GM11168 (cell line): Measurements from ENCODE around the gene TSR2.
"Not testable (repeated sequence)": the region's sequence is repeated elsewhere in the genome, so short reads cannot be mapped to it uniquely, and the experiment has no call there.

ENCODE experiments used
- in situ Hi-C: fragments of 300-500 bp; cut with MboI; formaldehyde crosslinking; loops from one replicate; pipeline ENCODE4 v1.12.0; 2022; ENCODE audit warnings: low sequenced_read_pairs; ENCODE audit not compliant: unreplicated experiment

The TSR2 gene

DNA sequence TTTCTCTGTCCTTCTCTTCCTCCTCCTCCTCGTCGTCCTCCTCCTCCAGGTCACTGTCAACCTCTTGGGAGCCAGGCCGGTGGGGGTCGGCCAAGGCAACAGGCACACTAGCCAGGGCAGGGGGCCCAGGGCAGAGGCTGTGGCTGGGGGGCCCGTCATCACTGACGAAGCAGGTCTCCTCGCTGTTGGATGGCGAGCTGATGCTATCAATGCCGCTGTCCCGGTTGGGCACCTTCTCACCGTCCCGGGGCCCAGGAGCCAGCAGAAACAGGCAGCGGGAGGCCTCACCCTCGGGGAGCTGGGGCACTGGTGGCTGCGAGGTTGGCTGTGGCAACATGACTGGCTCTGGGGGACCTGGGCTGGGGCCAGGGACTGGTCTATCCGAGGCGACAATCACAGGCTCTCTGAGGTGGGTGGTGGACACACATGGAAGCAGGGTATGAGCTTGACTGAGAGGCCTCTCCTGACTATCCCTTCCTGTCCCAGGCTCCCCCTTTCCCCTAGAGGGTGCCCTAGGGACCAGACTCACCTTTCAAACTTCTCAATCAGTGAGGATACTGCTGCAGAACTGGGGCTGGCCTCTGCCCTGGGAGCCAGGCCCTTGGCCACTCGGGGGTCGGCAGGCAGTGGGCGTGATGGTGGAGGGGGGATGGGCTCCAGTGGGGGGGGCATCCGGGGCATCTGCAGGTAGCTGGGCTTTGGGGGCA lies 30.0 kb downstream of the TSR2 start:
- in situ Hi-C loops: no loop called here

DNA sequence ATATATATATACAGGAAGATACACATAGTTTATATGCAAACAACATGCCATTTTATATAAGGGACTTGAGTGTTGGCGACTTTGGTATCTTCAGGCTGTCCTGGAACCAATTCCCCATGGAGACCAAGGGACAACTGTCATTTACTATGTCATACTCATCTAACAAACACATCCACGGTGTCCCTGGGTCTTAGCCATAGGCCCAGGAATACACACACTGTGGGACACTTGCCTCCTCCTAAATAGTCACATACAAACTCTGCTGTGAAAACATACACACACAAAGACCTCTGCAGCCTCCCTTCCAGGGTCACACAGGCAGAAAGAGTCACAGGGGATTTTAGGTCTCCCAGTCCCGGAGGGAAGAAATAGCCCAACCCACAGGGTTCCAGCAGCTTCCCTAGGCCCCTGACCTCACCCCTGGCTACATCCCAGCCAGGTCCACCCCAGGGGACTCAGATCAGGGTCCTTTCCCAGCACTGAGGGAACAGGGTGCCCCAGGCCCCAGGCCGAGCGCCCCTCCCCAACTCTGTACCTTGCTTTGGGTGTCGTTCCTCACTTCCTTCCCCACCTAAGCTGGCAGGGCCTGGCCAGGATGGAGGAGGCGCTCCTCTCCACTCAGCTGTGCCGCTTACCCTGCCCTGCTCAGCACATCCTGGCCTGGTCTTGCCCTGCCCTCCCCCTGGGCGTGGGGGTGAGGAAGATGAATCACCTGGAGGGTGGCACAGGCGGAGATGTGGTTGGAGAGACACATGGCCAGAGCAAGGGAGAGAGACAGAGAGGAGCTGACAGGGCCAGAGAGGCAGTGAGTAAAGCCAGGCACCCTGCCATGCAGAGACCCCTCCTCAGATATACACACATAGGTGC lies 34.0 kb downstream of the TSR2 start:
- in situ Hi-C loops: no loop called here

DNA sequence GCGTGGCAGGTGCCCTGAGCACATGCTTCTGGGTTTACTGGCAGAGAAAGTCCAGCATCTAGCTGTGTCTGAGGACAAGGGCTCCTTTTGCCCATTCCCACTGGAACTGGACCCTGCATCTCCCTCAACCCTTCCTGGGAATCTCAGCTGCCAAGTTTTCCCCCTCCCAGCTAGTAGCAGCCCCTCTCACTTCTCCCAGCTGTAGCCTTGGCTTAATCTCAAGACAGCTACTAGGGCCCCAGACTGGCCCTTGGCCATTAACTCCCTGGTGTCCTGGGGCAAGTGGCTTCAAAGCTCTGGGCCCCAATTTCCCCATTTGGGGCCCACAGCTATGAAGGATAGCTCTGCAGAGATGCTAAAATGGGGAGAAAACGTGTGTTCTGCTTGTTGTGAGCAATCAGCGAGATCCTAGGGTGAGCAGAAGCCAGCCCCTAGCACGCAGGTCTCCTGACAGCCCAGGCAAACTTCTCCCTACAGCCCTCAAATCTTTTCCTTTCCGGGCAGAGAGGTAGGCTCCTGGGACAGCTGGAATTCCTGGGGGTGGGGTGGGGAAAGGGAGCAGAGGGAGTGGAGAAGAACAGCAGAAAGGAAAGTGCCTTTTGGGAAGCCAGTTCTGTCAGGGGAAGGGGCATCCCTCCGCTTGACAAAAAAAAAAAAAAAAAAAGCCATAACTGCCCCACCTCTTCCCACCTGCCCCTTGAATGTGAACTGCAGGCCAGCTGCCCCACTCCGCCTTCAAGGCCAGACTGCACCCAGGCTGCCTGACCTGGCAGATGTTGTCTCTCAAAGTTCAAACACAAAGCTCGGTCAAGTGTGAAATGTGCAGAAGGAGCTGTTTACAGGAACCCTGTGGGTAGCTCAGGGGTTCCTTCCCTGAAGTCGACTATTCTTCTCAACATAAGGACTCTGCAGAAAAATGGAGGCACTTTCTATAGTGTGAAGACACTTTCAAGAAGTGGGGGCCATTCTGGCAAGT lies 39.2 kb downstream of the TSR2 start:
- in situ Hi-C loops: no loop called here

DNA sequence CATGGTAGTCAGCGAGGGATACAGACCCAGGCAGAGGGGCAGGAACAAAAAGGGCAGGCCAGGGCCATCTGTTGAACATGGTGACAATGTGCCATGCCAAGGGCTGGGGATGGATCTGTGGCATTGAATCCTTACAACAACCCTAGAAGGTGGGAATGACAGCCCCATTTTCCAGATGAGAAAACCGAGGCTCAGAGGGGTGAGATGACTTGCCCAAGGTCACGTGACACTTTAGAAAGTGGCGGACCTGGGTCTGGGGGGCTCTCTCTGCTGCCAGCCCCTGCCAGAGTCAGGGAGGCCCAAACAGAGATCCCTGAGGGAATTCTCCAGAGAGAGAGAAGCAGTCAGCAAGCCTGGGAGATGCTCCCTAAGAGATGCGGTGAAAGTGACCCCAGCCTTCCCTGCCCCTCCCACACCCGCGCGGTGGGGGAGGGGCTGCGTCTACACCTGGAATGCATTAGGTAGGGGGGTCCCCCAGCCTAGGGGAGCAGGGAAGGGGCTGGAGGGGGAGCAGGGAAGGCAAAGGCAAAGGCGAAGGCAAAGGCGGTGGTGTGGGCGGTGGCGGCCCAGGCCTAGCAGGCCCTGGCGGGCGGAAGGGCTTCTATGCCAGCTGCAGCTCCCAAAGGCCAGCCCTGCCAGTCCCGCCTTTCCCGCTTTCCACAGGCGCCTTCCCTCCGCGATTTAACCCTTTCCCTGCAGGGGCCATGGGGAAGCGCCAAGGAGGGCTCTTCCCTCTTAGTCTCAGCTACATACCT lies 42.8 kb downstream of the TSR2 start:
- in situ Hi-C loops: no loop called here

DNA sequence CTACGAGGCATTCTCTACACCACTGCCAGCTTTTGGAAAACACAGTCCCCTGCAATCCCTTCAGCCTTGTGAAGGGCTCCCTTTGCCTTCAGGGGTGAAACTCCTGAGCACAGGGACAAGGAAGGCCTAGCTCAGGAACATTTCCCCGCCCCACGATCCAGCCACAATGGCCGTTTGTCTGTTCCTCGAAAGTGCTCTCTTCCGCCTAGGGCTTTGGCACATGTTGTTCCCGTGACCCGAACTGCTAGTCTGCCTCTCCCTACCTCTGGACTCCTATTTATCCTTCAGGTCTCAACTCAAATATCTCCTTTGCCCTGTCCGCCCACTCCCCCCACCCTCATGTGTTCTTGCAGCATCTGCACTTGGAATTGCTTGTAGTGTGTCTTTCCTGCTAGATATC lies 43.7 kb downstream of the TSR2 start:
- in situ Hi-C loops: no loop called here

DNA sequence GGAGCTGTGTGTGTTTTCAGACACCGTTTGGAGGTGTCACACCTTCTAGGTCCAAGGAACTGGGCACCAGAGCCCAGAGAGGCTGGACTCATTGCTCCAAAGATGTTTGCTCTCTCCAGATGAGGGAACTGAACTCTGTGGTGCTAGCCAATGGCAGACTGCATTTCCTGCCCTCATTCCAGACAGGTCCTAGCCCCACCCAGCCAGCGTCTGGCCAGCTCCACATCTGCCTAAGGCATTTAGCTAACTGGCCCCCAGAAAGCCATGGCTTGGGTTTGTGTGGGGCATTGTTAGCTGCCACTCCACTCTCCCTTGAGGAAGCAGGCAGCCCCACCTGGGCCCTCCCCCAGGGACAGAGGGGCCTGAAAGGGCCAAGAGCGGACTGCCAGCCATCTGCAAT lies 44.5 kb downstream of the TSR2 start:
- in situ Hi-C loops: no loop called here

DNA sequence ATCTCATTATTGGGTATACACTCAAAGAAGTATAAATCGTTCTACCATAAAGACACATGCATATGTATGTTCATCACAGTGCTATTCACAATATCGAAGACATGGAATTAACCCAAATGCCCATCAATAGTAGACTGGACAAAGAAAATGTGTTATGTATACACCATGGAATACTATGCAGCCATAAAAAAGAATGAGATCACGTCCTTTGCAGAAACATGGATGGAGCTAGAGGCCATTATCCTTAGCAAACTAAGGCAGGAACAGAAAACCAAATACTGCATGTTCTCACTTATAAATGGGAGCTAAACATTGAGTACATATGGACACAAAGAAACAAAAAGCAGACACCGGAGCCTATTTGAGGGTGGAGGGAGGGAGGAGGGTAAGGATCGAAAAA lies 49.6 kb downstream of the TSR2 start:
- in situ Hi-C loops: not testable (repeated sequence)

DNA sequence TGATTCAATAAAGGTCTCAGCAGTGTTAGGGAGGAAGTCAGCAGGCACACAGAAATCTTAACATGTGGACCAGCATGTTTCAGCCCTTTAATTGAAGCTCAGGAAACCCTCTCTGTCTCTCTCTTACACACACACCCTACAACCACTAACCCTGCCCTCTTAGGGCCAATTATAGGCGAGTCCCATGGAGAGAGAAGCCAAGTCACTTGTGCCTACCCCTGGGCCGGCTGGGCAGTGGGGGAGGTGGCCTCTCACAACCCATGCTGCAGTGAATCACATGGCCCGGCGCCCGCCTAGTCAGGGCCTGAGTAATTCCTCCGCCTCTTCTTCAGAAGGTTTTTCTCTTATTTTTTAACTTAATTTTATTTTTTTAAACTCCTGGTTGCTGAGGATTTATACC lies 52.1 kb downstream of the TSR2 start:
- in situ Hi-C loops: no loop called here

DNA sequence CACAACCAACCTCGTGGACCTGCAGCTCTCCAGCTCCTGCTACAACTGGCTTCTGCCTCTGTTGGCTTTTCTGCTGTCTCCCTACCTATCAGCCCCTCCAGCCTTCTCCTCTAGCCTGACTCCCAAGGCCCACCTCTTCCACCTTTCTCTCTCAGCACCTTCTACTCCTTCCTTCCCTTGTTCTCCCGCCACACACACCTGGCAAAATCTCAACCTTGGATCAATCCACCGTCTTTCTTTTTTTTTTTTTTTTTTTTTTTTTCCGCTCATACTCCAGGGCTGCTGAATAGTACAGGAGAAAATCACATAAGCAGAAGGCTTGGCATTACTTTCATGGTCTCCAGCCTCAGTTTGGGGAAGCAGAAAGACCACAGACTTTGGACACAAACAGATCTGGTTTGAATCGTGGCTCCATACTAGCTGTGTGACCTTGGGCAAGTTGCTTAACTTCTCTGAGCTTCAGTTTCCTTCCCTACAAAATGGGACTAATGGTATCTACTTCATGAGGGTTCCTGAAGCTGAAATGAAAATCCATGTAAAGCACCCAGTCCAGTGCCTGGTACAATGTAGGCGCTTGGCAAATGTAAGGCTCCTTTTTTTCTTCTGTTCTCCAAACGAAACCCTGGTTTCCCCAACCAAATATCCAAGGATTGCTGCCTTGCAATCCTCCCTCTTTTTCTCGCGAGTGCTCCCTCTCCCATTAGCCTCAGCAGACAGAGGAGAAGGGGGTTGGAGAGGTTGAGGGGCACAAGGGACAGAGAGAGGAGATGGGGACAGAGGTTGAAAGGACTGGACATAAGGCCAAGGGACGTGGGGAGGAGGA lies 54.2 kb downstream of the TSR2 start:
- in situ Hi-C loops: no loop called here
